SU-DHL-6 (cell line): ENCODE measurements around the gene SRPK3.

Experiments used
- H2AFZ ChIP-seq: fragments of 200-600 bp; sonication (generic); 2 replicates; pipeline ENCODE4 v1.6.1; 2014; ENCODE audit warnings: low read depth, mild to moderate bottlenecking, moderate library complexity, mixed read lengths, antibody characterized with exemption, low read length; ENCODE audit not compliant: severe bottlenecking
- H3F3A ChIP-seq: fragments of 200-600 bp; shearing (Covaris generic); 2 replicates; pipeline ENCODE4 v1.6.0; 2016; ENCODE audit warnings: antibody characterized with exemption, mild to moderate bottlenecking; ENCODE audit not compliant: insufficient read depth
- H3K27ac ChIP-seq: fragments of 200-600 bp; sonication (generic); 2 replicates; pipeline ENCODE4 v1.5.1; 2016; ENCODE audit warnings: low read depth, mild to moderate bottlenecking, low read length, moderate library complexity, mixed read lengths
- H3K27me3 ChIP-seq: fragments of 200-600 bp; sonication (generic), shearing (Covaris generic); 2 replicates; pipeline ENCODE4 v1.6.0; 2014; ENCODE audit warnings: mild to moderate bottlenecking, low read length
- H3K36me3 ChIP-seq: fragments of 200-600 bp; sonication (generic); 2 replicates; pipeline ENCODE4 v1.6.1; 2014; ENCODE audit warnings: mild to moderate bottlenecking, low read length, mixed read lengths
- H3K4me2 ChIP-seq: fragments of 300-600, 200-600 bp; shearing (Covaris generic), sonication (generic); 2 replicates; pipeline ENCODE4 v1.6.0; 2014; ENCODE audit warnings: low read length, low read depth, mild to moderate bottlenecking; ENCODE audit not compliant: poor library complexity, severe bottlenecking
- H3K4me3 ChIP-seq: fragments of 200-600 bp; sonication (generic); 2 replicates; pipeline ENCODE4 v1.5.1; 2014; ENCODE audit warnings: antibody characterized with exemption, low read length, mild to moderate bottlenecking, mixed read lengths; ENCODE audit not compliant: insufficient read depth, poor library complexity, severe bottlenecking
- H3K79me2 ChIP-seq: fragments of 200-600 bp; sonication (generic); 2 replicates; pipeline ENCODE4 v1.6.1; 2014; ENCODE audit warnings: mild to moderate bottlenecking, low read length, moderate library complexity; ENCODE audit not compliant: insufficient read depth
- H3K9ac ChIP-seq: fragments of 200-600 bp; sonication (generic); 2 replicates; pipeline ENCODE4 v1.7.0; 2014; ENCODE audit warnings: mild to moderate bottlenecking, low read length
- H3K9me2 ChIP-seq: fragments of 200-600 bp; sonication (generic); replicated peaks from 2 replicates; pipeline ENCODE4 v1.6.1; 2014; ENCODE audit warnings: low read length; ENCODE audit not compliant: insufficient read depth
- H3K9me3 ChIP-seq: fragments of 200-600 bp; sonication (generic); 2 replicates; pipeline ENCODE4 v1.6.1; 2014; ENCODE audit warnings: low read length, mixed read lengths; ENCODE audit not compliant: insufficient read depth
- H4K20me1 ChIP-seq: fragments of 200-600 bp; sonication (generic); 2 replicates; pipeline ENCODE4 v1.6.1; 2014; ENCODE audit warnings: low read depth, mild to moderate bottlenecking, antibody characterized with exemption, low read length, moderate library complexity, mixed read lengths
- EZH2phosphoT487 ChIP-seq: fragments of 200-600 bp; sonication (generic), shearing (Covaris generic); conservative IDR thresholded peaks from 2 replicates; pipeline ENCODE4 v1.6.1; 2018; ENCODE audit warnings: mild to moderate bottlenecking, antibody characterized with exemption, low read length, moderate library complexity, mixed read lengths
- TF ChIP-seq, protein P1 (sequence below): fragments of 200-600 bp; sonication (generic); IDR thresholded peaks from one replicate; pipeline ENCODE4 v1.5.1; 2017; ENCODE audit warnings: antibody characterized with exemption, mild to moderate bottlenecking, low read length, moderate library complexity; ENCODE audit not compliant: insufficient read depth, poor library complexity, severe bottlenecking

The SRPK3 gene

DNA sequence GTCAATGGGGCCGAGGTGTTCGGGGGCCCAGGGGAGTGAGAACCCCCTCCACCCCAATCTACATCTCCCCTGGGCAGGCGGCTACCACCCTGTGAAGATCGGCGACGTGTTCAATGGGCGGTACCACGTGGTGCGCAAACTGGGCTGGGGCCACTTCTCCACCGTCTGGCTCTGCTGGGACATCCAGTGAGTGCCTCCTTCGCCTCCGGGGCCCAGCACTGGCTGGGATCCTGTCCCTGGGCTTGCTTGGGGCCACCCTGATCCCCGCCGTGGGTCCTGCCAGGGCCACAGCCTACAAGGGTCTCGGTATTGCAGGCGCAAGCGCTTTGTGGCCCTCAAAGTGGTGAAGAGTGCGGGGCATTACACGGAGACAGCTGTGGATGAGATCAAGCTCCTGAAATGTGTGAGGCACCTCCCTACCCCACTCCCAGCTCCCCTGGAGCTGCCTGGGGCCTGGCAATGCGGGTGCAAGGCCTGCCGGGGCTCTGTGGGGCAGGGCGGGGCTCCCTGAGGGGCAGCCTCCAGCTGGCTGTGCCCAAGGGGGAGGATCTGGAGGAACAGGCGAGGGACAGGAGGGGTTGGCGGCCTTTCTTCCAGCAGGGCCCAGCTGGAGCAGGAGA, 697 bp downstream of the SRPK3 start:
- H3F3A ChIP-seq = no peaks in the 10 kb centered on the region
- H3K36me3 ChIP-seq = no peaks in the 10 kb centered on the region
- H3K27me3 ChIP-seq = no peaks in the 10 kb centered on the region
- H3K9me3 ChIP-seq = no peaks in the 10 kb centered on the region
- no peaks in the 10 kb centered on the region for H3K9me2 ChIP-seq
- TF ChIP-seq, protein P1, sequence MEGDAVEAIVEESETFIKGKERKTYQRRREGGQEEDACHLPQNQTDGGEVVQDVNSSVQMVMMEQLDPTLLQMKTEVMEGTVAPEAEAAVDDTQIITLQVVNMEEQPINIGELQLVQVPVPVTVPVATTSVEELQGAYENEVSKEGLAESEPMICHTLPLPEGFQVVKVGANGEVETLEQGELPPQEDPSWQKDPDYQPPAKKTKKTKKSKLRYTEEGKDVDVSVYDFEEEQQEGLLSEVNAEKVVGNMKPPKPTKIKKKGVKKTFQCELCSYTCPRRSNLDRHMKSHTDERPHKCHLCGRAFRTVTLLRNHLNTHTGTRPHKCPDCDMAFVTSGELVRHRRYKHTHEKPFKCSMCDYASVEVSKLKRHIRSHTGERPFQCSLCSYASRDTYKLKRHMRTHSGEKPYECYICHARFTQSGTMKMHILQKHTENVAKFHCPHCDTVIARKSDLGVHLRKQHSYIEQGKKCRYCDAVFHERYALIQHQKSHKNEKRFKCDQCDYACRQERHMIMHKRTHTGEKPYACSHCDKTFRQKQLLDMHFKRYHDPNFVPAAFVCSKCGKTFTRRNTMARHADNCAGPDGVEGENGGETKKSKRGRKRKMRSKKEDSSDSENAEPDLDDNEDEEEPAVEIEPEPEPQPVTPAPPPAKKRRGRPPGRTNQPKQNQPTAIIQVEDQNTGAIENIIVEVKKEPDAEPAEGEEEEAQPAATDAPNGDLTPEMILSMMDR = no peak
- no peak for TF ChIP-seq EZH2phosphoT487
- H3K27ac ChIP-seq = no peak overlapping the region
- no peak overlapping the region for H3K4me3 ChIP-seq
- no peak overlapping the region for H2AFZ ChIP-seq
- no peak overlapping the region for H3K9ac ChIP-seq
- no peaks in the 10 kb centered on the region; the same call in 1 of the 2 replicates for H4K20me1 ChIP-seq
- H3K79me2 ChIP-seq = no peaks in the 10 kb centered on the region
- H3K4me2 ChIP-seq = no peak overlapping the region

DNA sequence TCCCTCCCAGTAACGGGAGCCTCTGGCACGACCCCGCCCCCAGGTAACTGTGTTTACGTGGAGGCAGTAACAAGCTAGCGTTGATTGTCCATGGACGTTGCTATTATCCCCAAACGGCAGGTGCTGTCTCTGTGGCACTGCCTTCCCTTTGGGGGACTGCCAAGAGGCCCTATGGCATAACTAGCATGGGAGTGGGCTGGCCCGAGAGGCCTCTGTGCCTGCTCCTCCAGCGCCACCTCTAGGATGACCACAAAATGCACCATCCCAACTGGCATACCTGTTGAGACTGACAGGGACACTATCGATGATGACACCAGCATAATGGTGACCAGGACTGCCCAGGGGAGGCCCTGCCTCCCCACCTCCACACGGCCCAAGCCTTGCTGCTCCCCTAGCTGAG, 1.5 kb downstream of the SRPK3 start:
- Histone ChIP-seq H3K4me2 (no peak overlapping the region), H3K36me3 (no peaks in the 10 kb centered on the region), H2AFZ (no peak overlapping the region), H3K27me3 (no peaks in the 10 kb centered on the region), H3K4me3 (no peak overlapping the region), H3K27ac (no peak overlapping the region), H3K9ac (no peak overlapping the region), H3K9me3 (no peaks in the 10 kb centered on the region), H4K20me1 (no peaks in the 10 kb centered on the region; the same call in 1 of the 2 replicates), H3F3A (no peaks in the 10 kb centered on the region), H3K79me2 (no peaks in the 10 kb centered on the region), H3K9me2 (no peaks in the 10 kb centered on the region)
- TF ChIP-seq EZH2phosphoT487 = no peak
- TF ChIP-seq, protein P1 = no peak

DNA sequence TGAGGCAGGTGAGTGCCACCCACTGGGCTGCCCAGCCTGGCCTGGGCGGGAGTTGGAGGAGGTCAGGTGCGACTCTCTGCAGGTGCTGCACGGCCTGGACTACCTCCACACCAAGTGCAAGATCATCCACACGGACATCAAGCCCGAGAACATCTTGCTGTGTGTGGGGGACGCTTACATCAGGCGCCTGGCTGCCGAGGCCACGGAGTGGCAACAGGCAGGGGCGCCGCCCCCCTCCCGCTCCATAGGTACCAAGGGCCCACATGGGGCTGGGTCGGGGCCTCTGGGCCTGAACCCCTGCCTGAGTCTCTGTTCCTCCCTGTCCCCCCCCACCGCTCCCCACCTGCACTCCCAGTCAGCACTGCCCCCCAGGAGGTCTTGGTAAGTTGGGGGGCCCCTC, 2.0 kb downstream of the SRPK3 start:
- Histone ChIP-seq H3K4me3 (no peak overlapping the region), H3K9ac (no peak overlapping the region), H3K36me3 (no peaks in the 10 kb centered on the region), H3K79me2 (no peaks in the 10 kb centered on the region), H4K20me1 (no peaks in the 10 kb centered on the region; the same call in 1 of the 2 replicates), H3K27me3 (no peaks in the 10 kb centered on the region), H3K9me2 (no peaks in the 10 kb centered on the region), H3F3A (no peaks in the 10 kb centered on the region), H3K9me3 (no peaks in the 10 kb centered on the region), H3K27ac (no peak overlapping the region), H3K4me2 (no peak overlapping the region), H2AFZ (no peak overlapping the region)
- TF ChIP-seq, protein P1 = no peak
- no peak for TF ChIP-seq EZH2phosphoT487
